Cardiac fibroblast (primary cell): Measurements from ENCODE around the gene NOTCH1.

Experiments used
- DNase-seq, 2 donors: peaks; one replicate each; pipeline versions ENCODE4 v3.0.0 to v3.0.0-alpha.2; 2010; ENCODE audit warnings: low read depth in 2 of 2
- H3K4me3 ChIP-seq, 2 donors: replicated peaks in 1 of 2; 1 replicate in 1 of 2; 2 replicates in 1 of 2; pipeline ENCODE4 v1.5.1; 2011; ENCODE audit warnings: low read depth in 2 of 2, low read length in 2 of 2, mild to moderate bottlenecking in 2 of 2, moderate library complexity in 1 of 2
- CTCF ChIP-seq: IDR thresholded peaks from one replicate; pipeline ENCODE4 v1.5.1; 2011; ENCODE audit warnings: low read depth, mild to moderate bottlenecking, low read length, inconsistent platforms

NOTCH1 gene

GRCh38 chr9:136543280-136543679 is 2.6 kb downstream of the NOTCH1 start:
- no peak for DNase-seq
- no peak overlapping the region for H3K4me3 ChIP-seq

GRCh38 chr9:136542241-136543040 is 3.4 kb downstream of the NOTCH1 start:
- DNase-seq, result no peak
- H3K4me3 ChIP-seq, result no peak overlapping the region
- no peak for TF ChIP-seq CTCF

More at GRCh38 chr9:136543280-136543679, 2.6 kb downstream of the NOTCH1 start:
- no peak for TF ChIP-seq CTCF

GRCh38 chr9:136541709-136542108 is 4.1 kb downstream of the NOTCH1 start:
- no peak for DNase-seq
- no peak for TF ChIP-seq CTCF
- no peak overlapping the region for H3K4me3 ChIP-seq

- no peak overlapping the region for H3K4me3 ChIP-seq
- TF ChIP-seq CTCF, result no peak
- no peak for DNase-seq
These were observed 4.7 kb downstream of the NOTCH1 start for GRCh38 chr9:136541179-136541578.

GRCh38 chr9:136539427-136540421 is 6.1 kb downstream of the NOTCH1 start:
- H3K4me3 ChIP-seq, result no peak overlapping the region
- TF ChIP-seq CTCF, result no peak
- DNase-seq, result peak; percentile 78 to 87

GRCh38 chr9:136538599-136539426 is 7.0 kb downstream of the NOTCH1 start:
- peak; percentile 17 to 49 for DNase-seq
- no peak overlapping the region for H3K4me3 ChIP-seq
- TF ChIP-seq CTCF, result no peak
